GM12801 (cell line): ENCODE measurements around the gene RARS1.

Experiments
- CTCF ChIP-seq: IDR thresholded peaks from one replicate; pipeline ENCODE4 v1.5.1; 2011; ENCODE audit warnings: control low read depth; ENCODE audit not compliant: insufficient read length; ENCODE audit errors: extremely low read depth

RARS1 gene

GRCh38 chr5:168451565-168451964 is 34.7 kb upstream of the RARS1 start:
- TF ChIP-seq CTCF, result no peak

GRCh38 chr5:168455201-168455600 is 31.1 kb upstream of the RARS1 start:
- no peak for TF ChIP-seq CTCF

- no peak for TF ChIP-seq CTCF
Measured at GRCh38 chr5:168457542-168457941, 28.7 kb upstream of the RARS1 start.

- TF ChIP-seq CTCF, result no peak
Measured at GRCh38 chr5:168460606-168461005, 25.7 kb upstream of the RARS1 start.

- TF ChIP-seq CTCF, result no peak
Measured at GRCh38 chr5:168463081-168463480, 23.2 kb upstream of the RARS1 start.

GRCh38 chr5:168464214-168464613 is 22.1 kb upstream of the RARS1 start:
- no peak for TF ChIP-seq CTCF

GRCh38 chr5:168464641-168465040 is 21.6 kb upstream of the RARS1 start:
- no peak for TF ChIP-seq CTCF

- TF ChIP-seq CTCF, result no peak
Measured at GRCh38 chr5:168467755-168468330, 18.4 kb upstream of the RARS1 start.
